Amygdala (tissue), 56 donors: ENCODE data around the gene MICU1.

Experiments
- DNase-seq, 56 donors: peaks; one replicate each; lab custom pipeline; 2025; lab: John Stamatoyannopoulos, UW

Gene MICU1

DNA sequence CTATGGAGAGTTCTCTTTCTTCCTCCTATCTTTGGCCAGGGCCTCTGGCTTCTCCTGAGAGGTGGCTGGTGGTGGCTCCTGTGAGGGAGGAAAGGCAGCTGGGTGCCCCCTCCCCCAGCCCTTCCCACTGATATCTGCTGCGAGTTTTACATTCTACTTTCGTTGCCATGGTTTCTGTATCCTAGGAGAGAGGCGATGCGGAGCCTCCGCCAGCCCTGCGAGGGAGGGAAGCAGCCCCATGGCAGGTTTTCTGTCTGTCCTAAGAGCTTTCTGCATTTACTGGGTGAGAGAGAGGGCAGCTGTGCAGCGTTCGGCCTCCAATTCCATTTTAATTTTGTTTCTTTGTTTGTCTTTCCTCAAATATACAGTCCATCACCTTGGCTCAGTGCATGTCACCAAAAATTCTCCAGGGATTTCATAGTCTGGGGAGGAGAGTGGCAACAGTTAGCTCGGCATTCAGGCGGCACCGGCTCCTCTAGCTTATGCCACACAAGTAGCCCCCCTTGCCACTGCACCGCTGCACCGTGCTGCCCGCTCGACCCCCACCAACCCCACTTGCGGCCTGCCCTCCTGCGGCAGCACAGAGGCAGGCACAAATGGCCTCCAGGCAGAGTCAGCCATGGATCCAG lies 291.6 kb downstream of the MICU1 start:
- peak in 37 of 56 donors; percentile 30 to 77 (median 56) for DNase-seq

DNA sequence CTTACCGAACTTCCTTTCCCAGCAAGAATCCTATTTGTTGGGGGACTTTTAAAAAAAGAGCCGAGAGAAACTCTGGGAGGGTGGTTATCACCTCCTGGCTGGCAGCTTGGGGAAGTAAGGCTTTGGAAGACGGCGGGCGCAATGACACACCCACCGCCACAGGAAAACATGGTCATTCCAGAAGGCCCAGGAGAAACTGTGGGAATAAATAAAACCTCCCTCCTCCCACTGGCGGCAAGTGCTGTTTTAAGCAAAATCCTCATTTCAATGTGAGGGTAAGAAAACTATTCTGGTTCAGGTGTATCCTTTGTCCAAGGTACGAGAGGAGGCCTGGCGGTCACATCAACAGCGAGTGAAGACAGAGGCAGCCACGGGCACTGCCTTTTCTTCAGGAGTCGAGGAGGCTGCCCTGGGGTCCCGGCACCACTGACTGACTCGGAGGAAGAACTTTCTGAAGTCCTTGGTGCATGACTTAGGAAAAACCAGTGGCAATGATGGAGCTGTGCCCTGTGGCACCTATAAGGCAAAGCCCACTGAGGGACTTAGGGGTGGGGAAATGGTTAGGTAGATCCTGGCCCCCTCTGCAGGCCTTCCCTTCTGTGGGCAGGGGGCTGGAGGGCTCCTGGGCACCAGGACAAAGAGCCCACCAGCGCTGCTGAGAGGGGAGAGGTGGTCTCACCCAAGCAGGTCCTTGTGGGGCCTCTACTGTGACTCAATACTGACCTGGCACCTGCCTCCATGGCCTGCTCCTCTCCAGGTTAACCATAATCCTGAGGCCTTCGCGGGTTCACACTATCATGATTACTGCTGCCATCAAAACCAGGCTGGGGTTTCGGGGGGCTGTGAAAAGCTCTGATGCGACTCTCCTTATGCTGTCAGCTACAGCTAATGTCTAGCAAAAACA lies 292.5 kb downstream of the MICU1 start:
- peak in 2 of 56 donors; percentile 15 to 49 for DNase-seq

DNA sequence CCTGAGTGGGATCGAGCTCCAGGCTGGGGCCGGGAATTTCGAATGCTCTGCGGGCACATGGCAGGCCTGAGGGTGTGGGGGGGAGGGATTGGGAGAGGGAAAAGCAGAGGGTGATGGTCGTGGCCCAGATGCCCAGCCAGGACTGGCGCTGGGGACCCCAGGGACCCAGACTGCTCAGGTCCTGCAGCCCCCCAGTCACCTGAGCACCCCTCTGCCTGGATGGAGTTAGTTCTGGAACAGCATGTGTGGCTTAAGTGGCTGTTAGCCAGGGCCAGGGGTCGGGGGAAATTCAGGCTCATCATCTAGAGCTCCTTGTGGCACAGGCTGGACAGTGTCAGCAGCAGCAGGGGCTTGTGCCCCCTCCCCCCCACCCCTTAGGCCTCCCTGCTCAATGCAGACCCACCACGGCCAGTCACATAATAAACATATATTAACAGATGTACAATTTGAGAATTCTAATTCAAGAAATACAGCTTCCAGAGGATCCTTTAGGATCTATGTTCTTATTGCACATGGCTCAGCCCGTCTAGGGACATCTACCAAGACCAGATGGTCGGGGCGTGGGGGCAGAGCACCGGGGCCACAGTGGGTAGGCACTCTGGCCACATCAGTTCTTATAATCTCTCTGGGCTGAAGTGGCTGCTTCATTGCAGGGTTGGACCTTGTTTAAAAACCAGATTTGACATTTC lies 293.3 kb downstream of the MICU1 start:
- no peak for DNase-seq

DNA sequence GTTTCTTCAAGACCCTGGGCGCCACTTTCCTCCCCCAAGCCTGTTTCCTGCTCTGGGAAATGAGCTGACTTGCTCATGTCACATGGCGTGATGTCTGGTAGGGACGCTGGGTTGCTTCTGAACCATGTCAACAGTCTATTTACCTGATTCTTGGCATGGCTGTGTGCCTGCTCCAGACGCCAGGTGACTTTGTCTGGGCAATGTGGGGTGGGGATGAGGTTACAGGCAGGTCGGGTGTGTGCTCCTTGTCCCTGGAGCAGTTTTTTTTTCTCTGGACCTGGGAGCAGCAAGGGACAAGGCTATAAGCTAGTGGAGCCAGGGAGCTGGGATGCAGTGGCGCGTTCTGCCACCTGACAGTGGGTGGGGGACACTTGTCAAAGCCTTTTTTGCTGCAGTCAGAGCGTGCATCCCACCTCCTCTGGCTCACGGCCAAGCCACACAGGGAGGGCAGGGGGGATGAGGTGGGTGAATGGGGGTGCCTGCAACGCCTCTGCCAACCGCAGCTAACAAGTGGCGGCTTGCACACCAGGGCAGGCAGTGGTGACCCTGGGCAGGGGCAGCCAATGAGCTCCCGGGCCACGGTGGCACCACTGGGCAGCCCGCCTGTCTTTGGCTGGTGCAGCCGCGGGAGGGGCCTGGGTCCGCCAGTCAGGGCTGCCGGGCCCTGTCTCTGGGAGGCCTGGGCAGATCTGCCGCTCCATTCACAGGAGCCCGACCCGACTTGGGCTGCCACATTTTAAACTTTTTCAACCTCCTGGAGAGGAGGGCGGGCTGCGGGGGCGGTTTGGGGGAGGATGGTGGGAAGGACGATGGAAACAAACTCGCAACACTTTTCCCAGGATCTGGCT lies 294.1 kb downstream of the MICU1 start:
- peak in 55 of 56 donors; percentile 57 to 97 (median 88) for DNase-seq

DNA sequence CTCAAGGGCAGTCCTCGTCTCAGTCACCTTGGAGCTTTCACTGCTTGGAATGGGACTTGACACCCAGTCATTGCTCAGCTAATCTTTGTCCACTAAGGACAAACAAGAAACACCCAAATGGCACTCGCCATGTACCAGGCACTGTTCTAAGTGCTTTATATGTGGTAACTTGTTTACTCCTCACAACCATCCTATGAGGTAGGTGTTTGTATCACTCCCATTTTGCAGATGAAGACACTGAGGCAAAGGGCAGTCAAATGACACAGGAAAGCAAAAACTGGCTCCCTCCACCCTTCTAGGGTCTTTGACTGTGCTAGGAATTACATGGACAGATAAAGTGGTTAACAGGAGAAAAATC lies 295.8 kb downstream of the MICU1 start:
- no peak for DNase-seq

DNA sequence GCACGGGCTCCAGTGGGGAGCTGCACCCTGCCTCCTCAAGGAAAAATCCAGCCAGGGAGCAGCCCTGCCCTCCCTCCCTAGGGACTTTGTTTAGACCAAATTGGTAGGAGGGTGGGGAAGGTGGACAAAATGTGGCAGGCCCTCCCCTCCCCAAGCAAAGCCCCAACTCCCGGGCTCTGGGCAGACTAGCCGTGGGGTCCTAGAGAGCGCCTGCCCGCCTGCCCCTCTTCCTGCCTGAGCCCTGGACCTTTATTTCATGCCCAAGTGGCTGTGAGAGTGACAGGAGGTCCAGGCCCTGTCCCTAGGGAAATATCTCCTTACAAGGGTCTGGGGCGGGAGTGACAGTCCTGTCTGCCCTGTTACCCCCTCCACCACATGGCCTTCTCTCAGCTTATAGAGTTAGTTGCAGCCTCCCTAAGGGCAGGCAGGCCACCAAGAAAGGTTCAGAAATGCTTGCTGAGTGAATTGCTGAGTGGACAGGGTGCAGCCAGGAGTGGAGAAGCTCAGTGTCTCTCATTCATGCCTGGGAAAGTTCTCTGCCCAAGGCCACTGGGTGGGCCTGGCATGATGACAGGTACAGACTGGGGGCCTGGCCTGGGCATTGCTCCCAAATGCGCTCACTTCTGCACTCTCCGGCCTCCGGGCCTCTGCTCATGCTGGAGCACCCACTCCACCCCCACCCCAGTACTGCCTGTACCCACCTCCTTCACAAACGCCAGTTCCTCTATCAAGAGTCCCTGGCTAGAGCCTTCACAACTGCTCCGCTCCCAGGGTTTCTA lies 296.4 kb downstream of the MICU1 start:
- peak in 4 of 56 donors; percentile 16 to 44 (median 25) for DNase-seq

DNA sequence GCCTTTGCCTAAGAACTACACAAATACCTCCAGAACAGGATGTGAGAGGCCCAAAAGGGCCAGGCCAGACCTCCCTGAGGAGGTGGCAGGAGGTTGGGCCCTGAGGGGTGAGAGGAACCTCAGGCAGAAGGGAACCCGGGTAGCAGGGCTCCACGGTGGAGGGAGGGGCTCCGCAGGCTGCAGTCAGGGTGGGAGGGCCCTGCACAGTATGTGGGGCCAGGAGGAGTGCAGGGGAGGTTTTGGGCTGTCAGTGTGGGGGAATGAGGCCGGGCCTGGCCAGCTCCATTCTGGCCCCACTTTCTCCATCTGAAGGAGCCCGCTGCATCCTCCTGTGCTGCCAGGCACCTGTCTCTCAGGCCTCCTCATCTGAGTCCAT lies 297.1 kb downstream of the MICU1 start:
- no peak for DNase-seq

DNA sequence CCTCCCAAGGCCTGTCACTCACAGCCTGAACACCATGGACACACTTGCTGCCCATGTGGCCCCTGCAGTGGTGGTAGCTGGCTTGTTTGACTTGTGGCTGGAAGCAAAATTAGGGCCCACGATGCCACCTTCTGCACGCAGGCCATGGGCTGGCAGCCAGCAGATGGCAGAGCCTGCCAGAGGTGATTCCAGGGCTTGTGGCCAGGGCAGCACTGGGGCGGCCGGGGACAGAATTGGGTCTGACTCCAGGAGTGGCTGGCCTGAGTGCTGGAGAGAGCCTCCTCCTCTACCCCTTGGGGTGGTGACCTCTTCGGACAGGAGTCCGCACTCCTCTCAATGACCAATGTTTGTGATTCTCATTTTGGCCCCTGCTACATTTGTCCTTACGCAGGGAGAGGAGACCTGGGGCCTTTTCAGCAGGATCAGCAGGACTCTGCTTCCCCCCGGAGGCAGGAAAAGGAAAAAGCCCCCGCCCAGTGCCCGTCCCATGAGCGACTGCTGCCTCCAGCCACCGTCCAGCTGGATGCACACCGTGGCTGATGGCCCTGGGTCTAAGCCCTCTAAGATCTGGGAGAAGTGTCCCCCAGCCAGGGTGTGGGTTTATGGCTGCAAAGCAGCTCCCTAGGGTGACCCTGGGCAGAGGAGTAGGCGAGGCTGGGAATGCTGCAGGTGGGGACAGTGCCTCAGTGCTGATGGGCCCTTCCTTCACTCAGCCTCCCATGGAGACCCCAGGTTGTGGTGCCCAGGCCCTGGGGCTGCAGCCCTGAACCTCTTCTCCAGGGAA lies 297.6 kb downstream of the MICU1 start:
- DNase-seq: peak in 47 of 56 donors; percentile 26 to 83 (median 62)

DNA sequence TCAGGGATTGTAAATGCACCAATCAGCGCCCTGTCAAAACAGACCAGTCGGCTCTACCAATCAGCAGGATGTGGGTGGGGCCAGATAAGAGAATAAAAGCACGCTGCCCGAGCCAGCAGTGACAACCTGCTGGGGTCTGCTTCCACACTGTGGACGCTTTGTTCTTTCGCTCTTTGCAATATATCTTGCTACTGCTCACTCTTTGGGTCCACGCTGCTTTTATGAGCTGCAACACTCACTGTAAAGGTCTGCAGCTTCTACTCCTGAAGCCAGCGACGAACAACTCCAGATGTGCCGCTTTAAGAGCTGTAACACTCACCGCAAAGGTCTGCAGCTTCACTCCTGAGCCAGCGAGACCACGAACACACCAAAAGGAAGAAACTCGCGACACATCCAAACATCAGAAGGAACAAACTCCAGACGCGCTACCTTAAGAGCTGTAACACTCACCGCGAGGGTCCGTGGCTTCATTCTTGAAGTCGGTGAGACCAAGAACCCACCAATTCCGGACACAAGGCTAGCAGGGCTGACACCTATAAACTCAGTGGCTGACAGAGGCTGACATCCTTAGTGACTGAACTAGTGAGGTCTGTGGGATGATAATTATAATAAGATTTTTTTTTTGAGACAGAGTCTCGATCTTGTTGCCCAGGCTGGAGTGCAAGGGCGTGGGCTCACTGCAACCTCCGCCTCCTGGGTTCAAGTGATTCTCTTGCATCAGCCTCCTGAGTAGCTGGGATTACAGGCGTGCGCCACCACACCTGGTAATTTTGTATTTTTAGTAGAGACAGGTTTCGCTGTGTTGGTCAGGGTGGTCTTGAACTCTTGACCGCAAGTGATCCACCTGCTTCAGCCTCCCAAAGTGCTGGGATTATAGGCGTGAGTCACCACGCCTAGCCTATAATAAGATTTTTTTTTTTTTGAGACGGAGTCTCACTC lies 298.9 kb downstream of the MICU1 start:
- peak in 1 of 56 donors; percentile 21 for DNase-seq

DNA sequence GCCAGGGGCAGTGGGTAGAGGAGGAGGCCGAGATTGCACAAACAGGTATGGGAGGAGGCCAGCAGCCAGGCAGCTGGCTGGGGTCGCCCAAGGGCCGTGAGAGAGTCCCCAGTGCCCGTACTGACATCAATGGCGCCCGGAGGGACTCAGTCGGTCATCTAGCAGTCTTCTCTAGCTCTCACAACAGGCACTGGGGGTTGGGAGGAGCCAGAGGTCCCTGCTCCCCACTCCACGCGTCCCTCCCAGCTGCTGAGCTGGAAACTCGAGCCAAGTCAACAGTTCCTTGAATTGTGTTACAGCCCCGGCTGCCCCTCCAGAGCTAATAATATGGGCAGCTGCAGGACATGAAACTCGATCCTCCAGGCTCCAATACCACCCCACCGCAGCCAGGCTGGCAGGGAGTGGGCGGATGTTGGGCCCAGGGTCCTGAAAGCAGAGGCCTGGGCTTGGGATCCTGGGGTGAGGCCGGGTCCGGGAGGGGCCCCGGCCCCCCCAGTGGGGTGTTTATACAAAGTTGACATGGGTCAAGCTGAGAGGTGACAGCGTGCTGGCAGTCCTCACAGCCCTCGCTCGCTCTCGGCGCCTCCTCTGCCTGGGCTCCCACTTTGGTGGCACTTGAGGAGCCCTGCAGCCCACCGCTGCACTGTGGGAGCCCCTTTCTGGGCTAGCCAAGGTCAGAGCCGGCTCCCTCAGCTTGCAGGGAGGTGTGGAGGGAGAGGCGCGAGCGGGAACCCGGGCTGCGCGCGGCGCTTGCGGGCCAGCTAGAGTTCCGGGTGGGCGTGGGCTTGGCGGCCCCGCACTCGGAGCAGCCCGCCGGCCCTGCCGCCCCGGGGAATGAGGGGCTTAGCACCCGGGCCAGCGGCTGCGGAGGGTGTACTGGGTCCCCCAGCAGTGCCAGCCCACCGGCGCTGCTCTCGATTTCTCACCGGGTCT lies 300.4 kb downstream of the MICU1 start:
- peak in 38 of 56 donors; percentile 18 to 82 (median 59) for DNase-seq

DNA sequence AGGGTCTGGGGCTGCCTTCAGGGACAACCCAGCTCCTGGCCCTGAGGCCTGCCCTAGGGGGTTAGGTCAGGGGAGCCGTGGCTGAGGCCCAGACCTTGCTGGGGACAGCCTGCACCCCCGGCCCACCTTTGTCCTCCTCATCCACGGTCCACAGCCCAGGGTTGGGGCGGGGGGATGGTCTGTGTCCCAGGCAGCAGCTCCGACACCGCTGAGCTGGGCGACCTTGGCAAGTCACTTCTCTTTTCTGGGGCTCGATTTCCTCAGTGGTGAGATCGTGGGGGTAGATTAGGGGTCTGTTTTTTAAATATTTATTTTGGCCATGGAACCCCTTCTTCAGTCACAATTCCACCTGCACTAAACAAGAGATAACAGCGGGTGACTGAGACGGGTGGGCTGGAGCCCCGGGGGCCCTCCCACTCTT lies 302.1 kb downstream of the MICU1 start:
- DNase-seq: no peak

DNA sequence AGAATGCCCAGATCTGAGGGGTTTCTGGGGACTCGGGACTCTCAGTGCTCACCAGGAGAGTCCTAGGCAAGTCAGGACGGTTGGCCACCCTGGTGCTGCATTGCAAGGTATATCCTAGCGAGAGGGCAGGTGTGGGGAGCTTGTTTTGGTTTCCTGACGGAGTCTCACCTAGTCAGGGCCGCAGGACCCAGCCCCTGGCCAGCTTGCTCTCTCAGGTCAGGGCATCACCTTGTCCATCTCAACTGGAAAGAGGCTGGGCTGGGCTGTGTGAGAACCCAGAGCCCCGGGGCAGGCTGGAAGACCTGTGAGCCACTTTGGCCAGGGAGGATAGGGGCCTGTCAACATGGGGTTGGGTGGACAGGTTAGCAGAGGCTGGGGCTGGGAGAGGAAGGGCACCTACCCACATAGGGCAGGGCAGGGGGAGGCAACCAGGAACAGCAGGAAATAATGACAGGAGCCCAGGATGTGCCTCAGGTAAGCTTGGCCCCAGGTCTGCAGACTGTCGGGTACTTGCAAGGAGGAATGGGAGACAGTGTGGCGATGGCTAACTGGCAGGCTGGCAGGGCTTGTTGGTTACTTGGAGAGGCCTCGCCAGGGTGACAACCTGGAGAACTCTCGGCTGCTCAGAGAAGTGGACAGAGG lies 302.6 kb downstream of the MICU1 start:
- no peak for DNase-seq

DNA sequence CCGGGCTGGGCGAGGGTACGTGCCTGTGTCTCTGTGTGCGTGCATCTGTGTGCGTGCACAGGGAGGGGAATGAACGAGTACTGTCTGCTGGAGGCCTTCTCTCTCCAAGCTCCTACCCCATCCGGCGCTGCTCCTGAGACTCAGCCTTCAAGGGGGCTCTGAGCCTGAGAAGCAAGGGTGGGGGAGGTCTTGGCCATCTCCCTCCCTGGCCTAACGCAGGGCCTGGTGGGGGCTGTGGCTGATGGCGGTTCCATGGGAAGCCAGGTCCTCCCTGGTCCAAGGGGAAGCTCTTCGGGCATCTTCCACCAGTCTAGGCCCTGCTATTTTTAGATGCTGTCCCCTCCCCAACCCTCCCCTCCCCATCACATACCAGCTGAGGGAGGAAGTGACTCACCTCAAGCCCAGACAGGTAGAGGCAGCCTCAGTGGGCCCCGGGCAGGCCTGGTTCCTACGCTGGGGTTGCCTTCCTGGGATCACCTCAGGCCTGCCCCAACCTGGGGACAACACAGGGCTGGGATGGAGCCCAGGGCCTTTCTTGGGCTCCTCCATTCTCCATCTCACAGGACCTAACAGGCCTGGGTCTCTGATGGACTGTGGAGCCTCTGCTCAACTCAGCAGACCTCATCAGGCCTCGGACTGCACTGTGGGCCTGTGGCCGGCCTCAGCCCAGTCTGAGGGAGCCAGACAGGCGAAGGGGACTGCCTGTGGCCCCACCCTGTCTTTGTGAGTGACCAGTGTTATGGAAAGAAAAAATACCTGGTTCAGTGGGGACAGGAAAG lies 303.4 kb downstream of the MICU1 start:
- no peak for DNase-seq

DNA sequence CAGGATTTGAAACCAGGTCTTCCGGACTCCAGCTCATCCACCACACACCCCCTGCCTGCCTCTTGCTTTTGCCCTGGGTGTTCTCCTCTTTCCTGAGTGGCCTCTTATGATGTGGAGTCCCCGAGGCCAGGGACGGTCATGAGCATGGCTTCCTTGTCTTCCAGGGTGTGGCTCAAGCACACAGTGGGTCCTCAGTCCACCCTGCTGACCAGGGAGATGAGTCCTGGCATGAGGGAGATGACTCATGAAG lies 303.9 kb downstream of the MICU1 start:
- no peak for DNase-seq

DNA sequence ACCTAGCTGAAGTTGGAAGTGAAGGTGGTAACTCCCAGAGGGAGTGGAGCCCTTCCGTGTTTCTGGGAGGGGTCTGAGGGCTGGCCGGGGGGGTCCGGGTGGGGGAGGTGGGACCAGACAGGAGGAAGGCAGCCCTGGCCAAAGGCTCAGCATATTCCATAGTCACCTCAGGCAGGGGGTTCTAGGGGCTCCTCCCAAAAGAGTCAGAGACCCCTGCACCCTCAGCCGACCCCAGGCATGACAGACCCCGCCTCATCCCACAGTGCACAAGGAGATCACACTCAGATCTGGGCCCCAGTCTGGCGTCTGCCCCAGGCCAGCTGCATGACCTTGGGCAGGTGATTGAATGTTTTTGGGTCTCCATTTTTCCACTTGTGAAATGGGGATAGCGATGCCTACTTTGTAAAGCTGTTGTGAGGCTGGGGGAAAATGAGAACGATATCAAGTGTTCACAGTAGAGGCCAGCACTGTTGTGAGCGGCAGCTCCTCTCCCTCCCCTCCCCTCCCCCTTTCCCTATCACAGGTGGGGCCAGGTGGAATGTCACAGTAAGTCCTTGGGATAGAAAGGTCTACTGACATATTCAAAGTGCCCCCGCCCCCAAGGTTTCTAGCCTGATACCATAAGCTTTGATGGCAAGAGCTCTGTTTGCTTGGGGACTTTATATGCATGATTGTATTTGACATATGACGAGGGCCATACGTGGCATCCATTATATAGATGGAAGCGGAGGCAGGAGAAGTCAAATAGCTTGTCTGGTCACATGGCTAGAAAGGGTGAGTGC lies 304.4 kb downstream of the MICU1 start:
- no peak for DNase-seq
